GM12875 (cell line): ENCODE data around the gene UBR1.
"Not testable (repeated sequence)": the region's sequence is repeated elsewhere in the genome, so short reads cannot be mapped to it uniquely, and the experiment has no call there.

Source experiments
- H3K4me3 ChIP-seq: one replicate; pipeline ENCODE4 v1.5.1; 2011; ENCODE audit warnings: low read depth, low read length, control low read depth
- CTCF ChIP-seq: IDR thresholded peaks from 2 replicates; pipeline ENCODE4 v1.5.1; 2011; ENCODE audit warnings: low read depth, mild to moderate bottlenecking, control low read depth, inconsistent platforms, low read length, moderate library complexity, borderline replicate concordance; ENCODE audit not compliant: insufficient read depth

The UBR1 gene

GRCh38 chr15:43143203-43143941 is 37.5 kb upstream of the UBR1 start:
- no peak overlapping the region for H3K4me3 ChIP-seq
- TF ChIP-seq CTCF: 0 out of 2 replicates have a peak, but pooled peaks have one; percentile 9

- TF ChIP-seq CTCF: no peak
- no peak overlapping the region for H3K4me3 ChIP-seq
Observed at GRCh38 chr15:43135351-43135750, 29.5 kb upstream of the UBR1 start.

GRCh38 chr15:43134157-43134635 is 28.4 kb upstream of the UBR1 start:
- TF ChIP-seq CTCF: no peak
- H3K4me3 ChIP-seq: peak overlapping the region; percentile 95

GRCh38 chr15:43133430-43134156 is 27.8 kb upstream of the UBR1 start, which contains the start of gene TMEM62:
Gene TMEM62 (plus strand): TSS chr15:43133586. CDS start chr15:43133803, 217 bp downstream.
- TF ChIP-seq CTCF: 0 out of 2 replicates have a peak, but pooled peaks have one; percentile 3
- H3K4me3 ChIP-seq: peak within 1 kb of the TSS; percentile 95

- H3K4me3 ChIP-seq: peak overlapping the region; percentile 95
- no peak for TF ChIP-seq CTCF
Observed at GRCh38 chr15:43132830-43133429, 27.1 kb upstream of the UBR1 start.

GRCh38 chr15:43128980-43129335 is 23.1 kb upstream of the UBR1 start:
- H3K4me3 ChIP-seq: no peak overlapping the region
- TF ChIP-seq CTCF: no peak

- not testable (repeated sequence) for H3K4me3 ChIP-seq
Observed at GRCh38 chr15:43128174-43128979, 22.5 kb upstream of the UBR1 start.
